ENCODE data around the gene EFCAB13. TPM values are rescaled to one million over a fixed set of nuclear protein-coding genes. Genes with fewer than 3 reads are reported as not detected.

EFCAB13 gene, protein sequence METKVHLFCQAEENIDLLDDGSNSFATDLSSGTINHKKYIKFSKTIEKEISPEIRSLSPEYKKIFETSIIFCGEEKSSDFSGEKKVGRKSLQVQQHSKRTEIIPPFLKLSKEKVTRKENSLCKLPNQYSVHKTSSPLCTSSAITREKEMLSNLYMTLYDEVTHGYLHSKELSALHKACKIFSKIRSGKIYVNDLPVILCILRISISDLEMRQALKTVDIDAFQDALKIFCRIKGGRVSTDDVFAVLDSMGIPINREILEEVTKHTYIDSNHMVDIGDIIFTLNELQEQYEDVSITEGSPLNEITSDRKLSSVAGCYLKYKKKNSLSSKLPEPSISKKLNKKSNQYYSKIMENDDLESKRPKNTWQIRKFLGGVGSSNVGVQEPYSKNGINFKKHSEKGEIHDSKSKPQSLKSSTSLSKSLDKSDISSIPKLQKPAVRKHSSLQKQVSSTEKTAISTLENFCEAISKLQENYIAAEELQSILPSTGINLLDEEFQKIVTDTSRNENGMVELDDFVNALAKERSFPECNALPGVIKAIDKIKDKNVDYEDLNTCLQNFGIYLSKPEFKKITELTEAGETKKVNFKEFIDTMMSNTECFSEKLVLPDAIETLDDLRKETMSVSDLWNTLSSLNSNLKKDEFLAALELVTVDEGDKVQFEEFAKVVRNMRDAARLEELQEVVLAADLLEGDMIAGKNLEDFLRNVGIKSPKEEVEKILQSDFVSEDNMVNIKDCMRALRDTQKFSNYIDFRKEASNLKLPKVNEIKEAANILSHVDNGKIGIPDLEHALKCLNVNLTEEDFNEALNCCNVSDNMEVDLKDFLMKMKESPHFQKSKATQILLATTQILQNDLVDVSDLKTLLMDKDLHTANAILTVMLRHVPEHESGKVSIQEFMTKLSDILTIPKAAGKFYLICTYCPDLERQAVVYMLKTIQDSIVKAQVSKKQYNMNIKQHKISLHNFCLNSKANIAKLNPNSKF
- 4.2 and 6.2 TPM in 2 replicates for total RNA-seq

DNA sequence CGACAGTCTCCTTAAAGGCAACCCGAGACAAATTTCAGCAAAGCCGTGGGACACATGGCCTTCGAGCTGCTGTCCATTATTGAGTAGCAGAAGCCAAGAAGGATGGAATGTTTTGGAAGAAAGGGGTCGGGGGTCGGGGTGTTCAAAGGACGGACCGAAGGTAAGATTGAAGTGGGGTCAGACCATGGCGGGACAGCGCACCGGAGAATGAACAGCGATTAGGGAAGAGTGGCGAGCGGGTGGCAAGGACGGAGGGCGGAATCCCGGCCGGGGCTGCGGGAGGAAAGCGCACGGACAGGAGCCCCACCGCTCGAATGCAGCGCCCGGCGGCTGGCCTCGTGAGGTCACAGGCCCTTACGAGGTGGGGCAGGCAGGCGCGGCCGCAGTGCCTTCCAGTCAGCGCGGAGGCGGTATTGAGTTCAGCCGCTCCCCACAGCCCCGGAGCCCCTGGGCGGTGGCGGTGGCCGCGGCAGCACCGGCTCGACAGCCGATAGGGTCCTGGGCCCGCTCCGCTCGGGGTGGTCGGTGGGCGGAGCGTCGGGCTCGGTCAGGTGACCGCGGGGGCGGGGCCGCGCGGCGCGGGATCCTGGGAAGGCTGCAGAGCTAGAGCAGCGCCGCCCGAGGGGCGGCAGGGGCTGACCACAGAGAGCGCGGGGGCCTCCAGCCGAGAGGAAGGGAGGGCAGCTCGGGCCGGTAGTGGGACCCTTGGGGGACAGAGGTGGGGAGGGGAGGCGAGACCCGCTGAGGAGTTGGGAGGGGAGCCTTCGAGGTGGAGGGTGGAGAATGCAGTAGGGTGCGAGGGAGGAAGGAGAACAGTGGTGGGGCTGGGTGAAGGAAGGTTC, at the start of gene EFCAB13:
Gene EFCAB13 (plus strand): TSS at position 574 of the 842 bp plus-strand sequence. CDS start 4,399 bp downstream, outside the sequence.

Other genes with a start within 250 kb of the EFCAB13 start
- 70.7 and 145 TPM in 2 replicates for gene CDC27, start 134.7 kb upstream of the EFCAB13 start, total RNA-seq
- not detected in 2 replicates for gene MYL4, start 114.6 kb upstream of the EFCAB13 start, total RNA-seq
- 64.6 and 125 TPM in 2 replicates for gene ITGB3, start 70.1 kb upstream of the EFCAB13 start, total RNA-seq
- 88.3 and 99.8 TPM in 2 replicates for gene NPEPPS, start 207.2 kb downstream of the EFCAB13 start, total RNA-seq